ENCODE measurements around the gene ALDH1A2.
"Not testable (repeated sequence)": the region's sequence is repeated elsewhere in the genome, so short reads cannot be mapped to it uniquely, and the experiment has no call there.

The ALDH1A2 gene

GRCh38 chr15:58040150-58040549, 25.4 kb downstream of the ALDH1A2 start:
- no peak for DNase-seq

GRCh38 chr15:58039079-58040035, 26.2 kb downstream of the ALDH1A2 start:
- DNase-seq: no peak

- no peak for DNase-seq
Observed at GRCh38 chr15:58038426-58039078, 27.0 kb downstream of the ALDH1A2 start.

GRCh38 chr15:58037723-58038301, 27.7 kb downstream of the ALDH1A2 start:
- no peak for DNase-seq

- no peak for DNase-seq
Observed at GRCh38 chr15:58036579-58036978, 28.9 kb downstream of the ALDH1A2 start.

GRCh38 chr15:58028392-58028791, 37.1 kb downstream of the ALDH1A2 start:
- DNase-seq: not testable (repeated sequence)

GRCh38 chr15:58026552-58026951, 39.0 kb downstream of the ALDH1A2 start:
- no peak for DNase-seq

- DNase-seq: no peak
Observed at GRCh38 chr15:58026051-58026450, 39.5 kb downstream of the ALDH1A2 start.

GRCh38 chr15:58021332-58022230, 43.9 kb downstream of the ALDH1A2 start:
- DNase-seq: no peak

GRCh38 chr15:58019503-58020376, 45.8 kb downstream of the ALDH1A2 start:
- DNase-seq: no peak

- no peak for DNase-seq
Observed at GRCh38 chr15:58017869-58018268, 47.6 kb downstream of the ALDH1A2 start.

- no peak for DNase-seq
Observed at GRCh38 chr15:58016581-58017175, 48.8 kb downstream of the ALDH1A2 start.

- no peak for DNase-seq
Observed at GRCh38 chr15:58015565-58015964, 49.9 kb downstream of the ALDH1A2 start.

- DNase-seq: no peak
Observed at GRCh38 chr15:58014470-58014869, 51.0 kb downstream of the ALDH1A2 start.

GRCh38 chr15:58014040-58014439, 51.5 kb downstream of the ALDH1A2 start:
- DNase-seq: no peak

GRCh38 chr15:58010983-58011382, 54.5 kb downstream of the ALDH1A2 start:
- DNase-seq: no peak

GRCh38 chr15:58003810-58004209, 61.7 kb downstream of the ALDH1A2 start:
- DNase-seq: no peak

- no peak for DNase-seq
Observed at GRCh38 chr15:58002338-58003126, 63.0 kb downstream of the ALDH1A2 start.

- DNase-seq: not testable (repeated sequence)
Observed at GRCh38 chr15:57999699-58000098, 65.8 kb downstream of the ALDH1A2 start.

GRCh38 chr15:57996561-57996960, 69.0 kb downstream of the ALDH1A2 start:
- no peak for DNase-seq
